Measurements from ENCODE around the gene RAB20. TPM values are rescaled to one million over a fixed set of nuclear protein-coding genes. Genes with fewer than 3 reads are reported as not detected.

The RAB20 gene
- total and polyA plus RNA-seq, 9 of the 15 experiments (the other 6 are each of a cell fraction or from before 2014, with no cell fraction given), result 0.62 to 9.2 (median 5.4) TPM

DNA sequence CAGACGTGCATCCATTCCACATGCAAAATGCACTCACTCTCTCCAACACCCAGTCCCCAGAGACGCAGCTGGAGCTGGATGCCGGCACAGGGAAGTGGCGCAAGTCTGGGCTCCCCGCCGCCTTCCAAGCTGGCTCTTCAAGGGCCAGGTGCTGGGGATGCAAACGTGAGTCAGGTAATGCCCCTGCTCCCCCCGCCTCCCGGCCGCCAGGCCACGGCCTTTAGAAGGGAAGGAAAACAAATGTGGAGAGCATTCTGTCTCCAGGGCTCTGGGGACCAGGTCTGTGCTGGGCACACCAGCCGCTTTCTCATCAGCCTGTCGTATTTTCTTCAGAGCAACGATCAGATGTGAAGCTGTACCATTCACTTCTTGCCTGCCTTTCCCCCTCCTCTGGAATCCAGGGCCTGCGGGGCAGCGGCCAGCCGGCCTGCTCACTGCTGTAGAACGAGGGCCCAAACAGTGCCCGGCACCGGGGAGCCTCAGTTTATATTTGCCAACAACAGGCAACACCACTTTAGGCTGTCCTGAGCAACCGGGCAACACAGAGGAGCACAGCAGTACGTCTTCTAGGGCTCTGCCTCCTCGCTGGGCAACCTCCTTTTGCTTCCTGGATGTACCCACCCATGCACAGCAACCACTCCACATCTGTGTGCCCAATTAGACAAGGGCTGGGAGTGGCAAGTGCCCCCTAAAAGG is 3.8 kb downstream of the RAB20 start (continued):
- TF ChIP-seq, protein P1, sequence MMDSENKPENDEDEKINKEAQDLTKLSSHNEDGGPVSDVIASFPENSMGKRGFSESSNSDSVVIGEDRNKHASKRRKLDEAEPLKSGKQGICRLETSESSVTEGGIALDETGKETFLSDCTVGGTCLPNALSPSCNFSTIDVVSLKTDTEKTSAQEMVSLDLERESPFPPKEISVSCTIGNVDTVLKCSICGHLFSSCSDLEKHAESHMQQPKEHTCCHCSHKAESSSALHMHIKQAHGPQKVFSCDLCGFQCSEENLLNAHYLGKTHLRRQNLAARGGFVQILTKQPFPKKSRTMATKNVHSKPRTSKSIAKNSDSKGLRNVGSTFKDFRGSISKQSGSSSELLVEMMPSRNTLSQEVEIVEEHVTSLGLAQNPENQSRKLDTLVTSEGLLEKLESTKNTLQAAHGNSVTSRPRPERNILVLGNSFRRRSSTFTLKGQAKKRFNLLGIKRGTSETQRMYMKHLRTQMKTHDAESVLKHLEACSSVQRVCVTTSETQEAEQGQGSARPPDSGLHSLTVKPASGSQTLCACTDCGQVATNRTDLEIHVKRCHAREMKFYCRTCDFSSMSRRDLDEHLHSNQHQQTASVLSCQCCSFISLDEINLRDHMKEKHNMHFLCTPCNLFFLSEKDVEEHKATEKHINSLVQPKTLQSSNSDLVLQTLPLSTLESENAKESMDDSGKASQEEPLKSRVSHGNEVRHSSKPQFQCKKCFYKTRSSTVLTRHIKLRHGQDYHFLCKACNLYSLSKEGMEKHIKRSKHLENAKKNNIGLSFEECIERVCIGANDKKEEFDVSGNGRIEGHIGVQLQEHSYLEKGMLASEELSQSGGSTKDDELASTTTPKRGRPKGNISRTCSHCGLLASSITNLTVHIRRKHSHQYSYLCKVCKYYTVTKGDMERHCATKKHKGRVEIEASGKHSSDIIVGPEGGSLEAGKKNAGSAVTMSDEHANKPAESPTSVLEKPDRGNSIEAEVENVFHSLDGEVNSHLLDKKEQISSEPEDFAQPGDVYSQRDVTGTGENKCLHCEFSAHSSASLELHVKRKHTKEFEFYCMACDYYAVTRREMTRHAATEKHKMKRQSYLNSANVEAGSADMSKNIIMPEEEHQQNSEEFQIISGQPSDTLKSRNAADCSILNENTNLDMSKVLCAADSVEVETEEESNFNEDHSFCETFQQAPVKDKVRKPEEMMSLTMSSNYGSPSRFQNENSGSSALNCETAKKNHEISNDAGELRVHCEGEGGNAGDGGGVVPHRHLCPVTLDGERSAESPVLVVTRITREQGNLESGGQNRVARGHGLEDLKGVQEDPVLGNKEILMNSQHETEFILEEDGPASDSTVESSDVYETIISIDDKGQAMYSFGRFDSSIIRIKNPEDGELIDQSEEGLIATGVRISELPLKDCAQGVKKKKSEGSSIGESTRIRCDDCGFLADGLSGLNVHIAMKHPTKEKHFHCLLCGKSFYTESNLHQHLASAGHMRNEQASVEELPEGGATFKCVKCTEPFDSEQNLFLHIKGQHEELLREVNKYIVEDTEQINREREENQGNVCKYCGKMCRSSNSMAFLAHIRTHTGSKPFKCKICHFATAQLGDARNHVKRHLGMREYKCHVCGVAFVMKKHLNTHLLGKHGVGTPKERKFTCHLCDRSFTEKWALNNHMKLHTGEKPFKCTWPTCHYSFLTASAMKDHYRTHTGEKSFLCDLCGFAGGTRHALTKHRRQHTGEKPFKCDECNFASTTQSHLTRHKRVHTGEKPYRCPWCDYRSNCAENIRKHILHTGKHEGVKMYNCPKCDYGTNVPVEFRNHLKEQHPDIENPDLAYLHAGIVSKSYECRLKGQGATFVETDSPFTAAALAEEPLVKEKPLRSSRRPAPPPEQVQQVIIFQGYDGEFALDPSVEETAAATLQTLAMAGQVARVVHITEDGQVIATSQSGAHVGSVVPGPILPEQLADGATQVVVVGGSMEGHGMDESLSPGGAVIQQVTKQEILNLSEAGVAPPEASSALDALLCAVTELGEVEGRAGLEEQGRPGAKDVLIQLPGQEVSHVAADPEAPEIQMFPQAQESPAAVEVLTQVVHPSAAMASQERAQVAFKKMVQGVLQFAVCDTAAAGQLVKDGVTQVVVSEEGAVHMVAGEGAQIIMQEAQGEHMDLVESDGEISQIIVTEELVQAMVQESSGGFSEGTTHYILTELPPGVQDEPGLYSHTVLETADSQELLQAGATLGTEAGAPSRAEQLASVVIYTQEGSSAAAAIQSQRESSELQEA (IDR thresholded peaks at IDR 0.05; ENCODE audit: low read depth), result no peak
- TF ChIP-seq, protein P2, sequence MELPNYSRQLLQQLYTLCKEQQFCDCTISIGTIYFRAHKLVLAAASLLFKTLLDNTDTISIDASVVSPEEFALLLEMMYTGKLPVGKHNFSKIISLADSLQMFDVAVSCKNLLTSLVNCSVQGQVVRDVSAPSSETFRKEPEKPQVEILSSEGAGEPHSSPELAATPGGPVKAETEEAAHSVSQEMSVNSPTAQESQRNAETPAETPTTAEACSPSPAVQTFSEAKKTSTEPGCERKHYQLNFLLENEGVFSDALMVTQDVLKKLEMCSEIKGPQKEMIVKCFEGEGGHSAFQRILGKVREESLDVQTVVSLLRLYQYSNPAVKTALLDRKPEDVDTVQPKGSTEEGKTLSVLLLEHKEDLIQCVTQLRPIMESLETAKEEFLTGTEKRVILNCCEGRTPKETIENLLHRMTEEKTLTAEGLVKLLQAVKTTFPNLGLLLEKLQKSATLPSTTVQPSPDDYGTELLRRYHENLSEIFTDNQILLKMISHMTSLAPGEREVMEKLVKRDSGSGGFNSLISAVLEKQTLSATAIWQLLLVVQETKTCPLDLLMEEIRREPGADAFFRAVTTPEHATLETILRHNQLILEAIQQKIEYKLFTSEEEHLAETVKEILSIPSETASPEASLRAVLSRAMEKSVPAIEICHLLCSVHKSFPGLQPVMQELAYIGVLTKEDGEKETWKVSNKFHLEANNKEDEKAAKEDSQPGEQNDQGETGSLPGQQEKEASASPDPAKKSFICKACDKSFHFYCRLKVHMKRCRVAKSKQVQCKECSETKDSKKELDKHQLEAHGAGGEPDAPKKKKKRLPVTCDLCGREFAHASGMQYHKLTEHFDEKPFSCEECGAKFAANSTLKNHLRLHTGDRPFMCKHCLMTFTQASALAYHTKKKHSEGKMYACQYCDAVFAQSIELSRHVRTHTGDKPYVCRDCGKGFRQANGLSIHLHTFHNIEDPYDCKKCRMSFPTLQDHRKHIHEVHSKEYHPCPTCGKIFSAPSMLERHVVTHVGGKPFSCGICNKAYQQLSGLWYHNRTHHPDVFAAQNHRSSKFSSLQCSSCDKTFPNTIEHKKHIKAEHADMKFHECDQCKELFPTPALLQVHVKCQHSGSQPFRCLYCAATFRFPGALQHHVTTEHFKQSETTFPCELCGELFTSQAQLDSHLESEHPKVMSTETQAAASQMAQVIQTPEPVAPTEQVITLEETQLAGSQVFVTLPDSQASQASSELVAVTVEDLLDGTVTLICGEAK (IDR thresholded peaks at IDR 0.05), result no peak
- TF ChIP-seq, protein P2 (CRISPR knock-in tag; IDR thresholded peaks at IDR 0.05), result no peak
